ENCODE results near the gene DGCR8.

GRCh38 chr22:20157430-20158183, 77.6 kb downstream of the DGCR8 start:
- no peak for TF ChIP-seq EZH2 (IDR thresholded peaks at IDR 0.05; ENCODE audit: low read depth)
- TF ChIP-seq, protein P1, sequence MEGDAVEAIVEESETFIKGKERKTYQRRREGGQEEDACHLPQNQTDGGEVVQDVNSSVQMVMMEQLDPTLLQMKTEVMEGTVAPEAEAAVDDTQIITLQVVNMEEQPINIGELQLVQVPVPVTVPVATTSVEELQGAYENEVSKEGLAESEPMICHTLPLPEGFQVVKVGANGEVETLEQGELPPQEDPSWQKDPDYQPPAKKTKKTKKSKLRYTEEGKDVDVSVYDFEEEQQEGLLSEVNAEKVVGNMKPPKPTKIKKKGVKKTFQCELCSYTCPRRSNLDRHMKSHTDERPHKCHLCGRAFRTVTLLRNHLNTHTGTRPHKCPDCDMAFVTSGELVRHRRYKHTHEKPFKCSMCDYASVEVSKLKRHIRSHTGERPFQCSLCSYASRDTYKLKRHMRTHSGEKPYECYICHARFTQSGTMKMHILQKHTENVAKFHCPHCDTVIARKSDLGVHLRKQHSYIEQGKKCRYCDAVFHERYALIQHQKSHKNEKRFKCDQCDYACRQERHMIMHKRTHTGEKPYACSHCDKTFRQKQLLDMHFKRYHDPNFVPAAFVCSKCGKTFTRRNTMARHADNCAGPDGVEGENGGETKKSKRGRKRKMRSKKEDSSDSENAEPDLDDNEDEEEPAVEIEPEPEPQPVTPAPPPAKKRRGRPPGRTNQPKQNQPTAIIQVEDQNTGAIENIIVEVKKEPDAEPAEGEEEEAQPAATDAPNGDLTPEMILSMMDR (conservative IDR thresholded peaks at IDR 0.05): no peak

Measured in PC-9 (cell line).